HCT116 (cell line): ENCODE results near the gene EIF4E2.
A peak's percentile ranks its signal among the peaks of the same experiment; 100 is the strongest.

Experiments used
- CEBPB ChIP-seq: IDR thresholded peaks from 2 replicates; pipeline ENCODE4 v1.6.1; 2012; ENCODE audit warnings: low read depth
- EGR1 ChIP-seq: IDR thresholded peaks from 2 replicates; pipeline ENCODE4 v1.6.1; 2012; ENCODE audit warnings: low read depth
- EZH2 ChIP-seq: fragments of 200-600 bp; sonication (generic); IDR thresholded peaks from 2 replicates; pipeline ENCODE4 v1.6.1; 2017; ENCODE audit warnings: antibody characterized with exemption, mixed run types
- POLR2AphosphoS5 ChIP-seq: IDR thresholded peaks from 2 replicates; pipeline ENCODE4 v1.6.1; 2011; ENCODE audit warnings: mild to moderate bottlenecking, low read depth, low read length, moderate library complexity
- TF ChIP-seq, protein P1 (sequence below), 3 experiments: fragments of 200-600 bp in 1 of 3; sonication (generic) in 1 of 3; IDR thresholded peaks in 2 of 3; conservative IDR thresholded peaks in 1 of 3; 2 replicates each; pipeline ENCODE4 v1.5.1; 2012 to 2017; ENCODE audit warnings: low read depth in 2 of 3, low read length in 2 of 3, antibody characterized with exemption in 1 of 3, borderline replicate concordance in 1 of 3, control low read depth in 1 of 3, mild to moderate bottlenecking in 1 of 3, mixed read lengths in 1 of 3, mixed run types in 1 of 3, moderate library complexity in 1 of 3; ENCODE audit not compliant: insufficient read depth in 1 of 3

DNA sequence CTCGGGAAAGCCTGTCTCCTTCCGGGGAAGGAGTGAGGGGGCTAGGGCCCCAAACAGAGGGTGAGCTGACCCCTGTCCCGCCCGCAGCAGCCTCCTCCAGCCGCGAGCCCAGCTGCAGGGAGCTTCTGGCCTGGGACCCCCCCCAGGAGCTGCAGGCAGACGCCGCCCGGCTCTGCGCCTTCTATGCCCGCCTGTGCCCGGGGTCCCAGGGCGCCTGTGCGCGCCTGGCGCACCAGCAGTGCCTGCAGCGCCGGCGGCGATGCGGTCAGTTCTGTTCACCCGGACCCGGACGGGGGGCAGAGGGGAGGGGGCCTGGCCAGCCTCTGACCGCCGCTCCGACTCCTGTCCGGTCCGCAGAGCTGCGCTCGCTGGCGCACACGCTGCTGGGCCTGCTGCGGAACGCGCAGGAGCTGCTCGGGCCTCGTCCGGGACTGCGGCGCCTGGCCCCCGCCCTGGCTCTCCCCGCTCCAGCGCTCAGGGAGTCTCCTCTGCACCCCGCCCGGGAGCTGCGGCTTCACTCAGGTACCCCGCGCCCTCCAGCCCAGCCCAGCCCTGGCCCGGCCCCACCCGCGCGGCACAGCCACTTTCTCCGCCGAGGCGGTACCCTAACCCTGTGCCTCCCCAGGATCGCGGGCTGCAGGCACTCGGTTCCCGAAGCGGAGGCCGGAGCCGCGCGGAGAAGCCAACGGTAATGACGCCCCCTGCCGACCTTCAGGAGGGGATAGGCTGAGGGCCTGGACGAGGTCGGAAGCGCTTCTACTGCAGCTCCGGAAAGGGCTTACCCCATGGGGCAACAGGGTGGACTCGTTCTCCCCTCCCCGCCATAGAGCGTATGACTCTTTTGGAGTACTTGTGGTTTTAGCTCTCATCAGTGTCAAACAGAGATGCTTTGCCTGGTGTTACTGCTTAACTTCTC is 26.5 kb upstream of the EIF4E2 start:
- TF ChIP-seq, protein P1, sequence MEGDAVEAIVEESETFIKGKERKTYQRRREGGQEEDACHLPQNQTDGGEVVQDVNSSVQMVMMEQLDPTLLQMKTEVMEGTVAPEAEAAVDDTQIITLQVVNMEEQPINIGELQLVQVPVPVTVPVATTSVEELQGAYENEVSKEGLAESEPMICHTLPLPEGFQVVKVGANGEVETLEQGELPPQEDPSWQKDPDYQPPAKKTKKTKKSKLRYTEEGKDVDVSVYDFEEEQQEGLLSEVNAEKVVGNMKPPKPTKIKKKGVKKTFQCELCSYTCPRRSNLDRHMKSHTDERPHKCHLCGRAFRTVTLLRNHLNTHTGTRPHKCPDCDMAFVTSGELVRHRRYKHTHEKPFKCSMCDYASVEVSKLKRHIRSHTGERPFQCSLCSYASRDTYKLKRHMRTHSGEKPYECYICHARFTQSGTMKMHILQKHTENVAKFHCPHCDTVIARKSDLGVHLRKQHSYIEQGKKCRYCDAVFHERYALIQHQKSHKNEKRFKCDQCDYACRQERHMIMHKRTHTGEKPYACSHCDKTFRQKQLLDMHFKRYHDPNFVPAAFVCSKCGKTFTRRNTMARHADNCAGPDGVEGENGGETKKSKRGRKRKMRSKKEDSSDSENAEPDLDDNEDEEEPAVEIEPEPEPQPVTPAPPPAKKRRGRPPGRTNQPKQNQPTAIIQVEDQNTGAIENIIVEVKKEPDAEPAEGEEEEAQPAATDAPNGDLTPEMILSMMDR (IDR thresholded peaks at IDR 0.05 in 2 of 3, conservative IDR thresholded peaks at IDR 0.05 in 1 of 3; ENCODE audit: borderline replicate concordance in 1 of 3, insufficient read depth in 1 of 3, low read depth in 2 of 3, low read length in 2 of 3) = 0 out of 6 replicates have a peak, but pooled peaks of 2 of the 3 experiments have one; percentile 10 to 15
- TF ChIP-seq EGR1 (no peak), CEBPB (no peak), POLR2AphosphoS5 (no peak), EZH2 (no peak)
